ENCODE results near the gene MLH3.

GRCh38 chr14:75066691-75067090 lies 15.4 kb upstream of the MLH3 start:
- TF ChIP-seq CTCF (IDR thresholded peaks at IDR 0.05; ENCODE audit: poor library complexity, severe bottlenecking) (no peak), EZH2 (IDR thresholded peaks at IDR 0.05; ENCODE audit: borderline replicate concordance, insufficient read depth, low read length, poor library complexity, severe bottlenecking) (no peak), SMC3 (conservative IDR thresholded peaks at IDR 0.05; ENCODE audit: poor library complexity) (no peak)

Measured in neural cell (in vitro differentiated cells).